Activated naive CD8-positive, alpha-beta T cell treated with anti-CD3 and anti-CD28 coated beads for 36 hours (primary cell): ENCODE data around the gene STX2. TPM values are rescaled to one million over a fixed set of nuclear protein-coding genes. Genes with fewer than 3 reads are reported as not detected.
"Not testable (repeated sequence)": the region's sequence is repeated elsewhere in the genome, so short reads cannot be mapped to it uniquely, and the experiment has no call there.

Experiments
- DNase-seq: peaks from one replicate; pipeline ENCODE4 v3.0.0; 2021
- H3K27ac Mint-ChIP-seq: one replicate; pipeline ENCODE4 v1.8.0; 2022; ENCODE audit warnings: mild to moderate bottlenecking, moderate library complexity, mixed read lengths
- H3K27me3 Mint-ChIP-seq: one replicate; pipeline ENCODE4 v1.8.0; 2022; ENCODE audit warnings: mild to moderate bottlenecking, mixed read lengths
- H3K36me3 Mint-ChIP-seq: one replicate; pipeline ENCODE4 v1.8.0; 2021; ENCODE audit warnings: mild to moderate bottlenecking, mixed read lengths
- H3K4me1 Mint-ChIP-seq: one replicate; pipeline ENCODE4 v1.8.0; 2021; ENCODE audit warnings: mixed read lengths
- H3K4me3 Mint-ChIP-seq: one replicate; pipeline ENCODE4 v1.8.0; 2022; ENCODE audit warnings: mild to moderate bottlenecking, moderate library complexity, mixed read lengths
- H3K9me3 Mint-ChIP-seq: one replicate; pipeline ENCODE4 v1.8.0; 2022; ENCODE audit warnings: mixed read lengths
- total RNA-seq, 2 experiments: library from RNA; stranded (reverse); gene quantifications; one replicate each; pipeline ENCODE4 v1.2.3, GENCODE V29; 2021

Gene STX2
- total RNA-seq, 2 experiments from 2014 or later = 13.8 to 14.0 TPM

GRCh38 chr12:130783110-130783715 lies 55.8 kb downstream of the STX2 start:
- no peak for DNase-seq
- Mint-ChIP-seq H3K27ac (no peak overlapping the region), H3K4me3 (no peak overlapping the region), H3K9me3 (peaks cover 9% of the 10 kb centered on the region), H3K36me3 (peaks cover 47% of the 10 kb centered on the region), H3K27me3 (peaks cover 4% of the 10 kb centered on the region), H3K4me1 (no peaks in the 10 kb centered on the region)

- DNase-seq, H3K27me3 Mint-ChIP-seq, H3K9me3 Mint-ChIP-seq, H3K4me1 Mint-ChIP-seq, H3K4me3 Mint-ChIP-seq, H3K27ac Mint-ChIP-seq: not testable (repeated sequence)
- peaks cover 38% of the 10 kb centered on the region for H3K36me3 Mint-ChIP-seq
Measured at GRCh38 chr12:130782245-130782644, 56.8 kb downstream of the STX2 start.

GRCh38 chr12:130780880-130781575 lies 58.0 kb downstream of the STX2 start:
- no peak overlapping the region for H3K27ac Mint-ChIP-seq
- no peak overlapping the region for H3K4me3 Mint-ChIP-seq
- DNase-seq = no peak
- H3K27me3 Mint-ChIP-seq = peaks cover 9% of the 10 kb centered on the region
- peaks cover 7% of the 10 kb centered on the region for H3K9me3 Mint-ChIP-seq
- H3K4me1 Mint-ChIP-seq = peaks cover 6% of the 10 kb centered on the region
- H3K36me3 Mint-ChIP-seq = peaks cover 29% of the 10 kb centered on the region

GRCh38 chr12:130780325-130780724 lies 58.7 kb downstream of the STX2 start:
- H3K27ac Mint-ChIP-seq = no peak overlapping the region
- H3K36me3 Mint-ChIP-seq = peaks cover 25% of the 10 kb centered on the region
- H3K4me3 Mint-ChIP-seq = no peak overlapping the region
- no peak for DNase-seq
- H3K27me3 Mint-ChIP-seq = peaks cover 16% of the 10 kb centered on the region
- peaks cover 7% of the 10 kb centered on the region for H3K9me3 Mint-ChIP-seq
- H3K4me1 Mint-ChIP-seq = peaks cover 13% of the 10 kb centered on the region

GRCh38 chr12:130778776-130779175 lies 60.3 kb downstream of the STX2 start:
- Mint-ChIP-seq H3K27ac (no peak overlapping the region), H3K9me3 (no peaks in the 10 kb centered on the region), H3K4me1 (peaks cover 13% of the 10 kb centered on the region), H3K4me3 (no peak overlapping the region), H3K36me3 (peaks cover 10% of the 10 kb centered on the region), H3K27me3 (peaks cover 29% of the 10 kb centered on the region)
- no peak for DNase-seq

- Mint-ChIP-seq H3K4me1 (peaks cover 13% of the 10 kb centered on the region), H3K27me3 (peaks cover 35% of the 10 kb centered on the region), H3K27ac (no peak overlapping the region), H3K4me3 (peak overlapping the region; percentile 65), H3K9me3 (no peaks in the 10 kb centered on the region), H3K36me3 (peaks cover 2% of the 10 kb centered on the region)
- no peak for DNase-seq
Measured at GRCh38 chr12:130776857-130777339, 62.2 kb downstream of the STX2 start.

- H3K36me3 Mint-ChIP-seq = peaks cover 2% of the 10 kb centered on the region
- peaks cover 13% of the 10 kb centered on the region for H3K4me1 Mint-ChIP-seq
- H3K27me3 Mint-ChIP-seq = peaks cover 36% of the 10 kb centered on the region
- H3K27ac Mint-ChIP-seq = no peak overlapping the region
- peak overlapping the region; percentile 65 for H3K4me3 Mint-ChIP-seq
- no peaks in the 10 kb centered on the region for H3K9me3 Mint-ChIP-seq
- peak; percentile 75 for DNase-seq
Measured at GRCh38 chr12:130775953-130776856, 62.8 kb downstream of the STX2 start.

GRCh38 chr12:130770413-130771028 lies 68.5 kb downstream of the STX2 start:
- Mint-ChIP-seq H3K36me3 (no peaks in the 10 kb centered on the region), H3K27me3 (peaks cover 25% of the 10 kb centered on the region), H3K27ac (no peak overlapping the region), H3K9me3 (no peaks in the 10 kb centered on the region), H3K4me3 (no peak overlapping the region), H3K4me1 (peaks cover 2% of the 10 kb centered on the region)
- DNase-seq = no peak

GRCh38 chr12:130768120-130768519 lies 70.9 kb downstream of the STX2 start:
- no peak overlapping the region for H3K4me3 Mint-ChIP-seq
- DNase-seq = no peak
- H3K9me3 Mint-ChIP-seq = no peaks in the 10 kb centered on the region
- H3K27ac Mint-ChIP-seq = no peak overlapping the region
- no peaks in the 10 kb centered on the region for H3K36me3 Mint-ChIP-seq
- H3K27me3 Mint-ChIP-seq = peaks cover 6% of the 10 kb centered on the region
- H3K4me1 Mint-ChIP-seq = no peaks in the 10 kb centered on the region

- no peak overlapping the region for H3K4me3 Mint-ChIP-seq
- H3K4me1 Mint-ChIP-seq = peaks cover 5% of the 10 kb centered on the region
- no peaks in the 10 kb centered on the region for H3K9me3 Mint-ChIP-seq
- DNase-seq = no peak
- peaks cover 4% of the 10 kb centered on the region for H3K27me3 Mint-ChIP-seq
- H3K36me3 Mint-ChIP-seq = no peaks in the 10 kb centered on the region
- H3K27ac Mint-ChIP-seq = no peak overlapping the region
Measured at GRCh38 chr12:130766470-130766869, 72.6 kb downstream of the STX2 start.

GRCh38 chr12:130765186-130765659 lies 73.8 kb downstream of the STX2 start:
- H3K4me3 Mint-ChIP-seq = no peak overlapping the region
- no peak for DNase-seq
- H3K9me3 Mint-ChIP-seq = no peaks in the 10 kb centered on the region
- no peaks in the 10 kb centered on the region for H3K27me3 Mint-ChIP-seq
- H3K4me1 Mint-ChIP-seq = peaks cover 15% of the 10 kb centered on the region
- no peak overlapping the region for H3K27ac Mint-ChIP-seq
- H3K36me3 Mint-ChIP-seq = no peaks in the 10 kb centered on the region

GRCh38 chr12:130764475-130765185 lies 74.4 kb downstream of the STX2 start:
- Mint-ChIP-seq H3K27me3 (no peaks in the 10 kb centered on the region), H3K36me3 (no peaks in the 10 kb centered on the region), H3K27ac (no peak overlapping the region), H3K9me3 (no peaks in the 10 kb centered on the region), H3K4me3 (no peak overlapping the region), H3K4me1 (peaks cover 20% of the 10 kb centered on the region)
- DNase-seq = peak; percentile 56

- no peak overlapping the region for H3K27ac Mint-ChIP-seq
- H3K27me3 Mint-ChIP-seq = no peaks in the 10 kb centered on the region
- H3K4me3 Mint-ChIP-seq = no peak overlapping the region
- no peaks in the 10 kb centered on the region for H3K36me3 Mint-ChIP-seq
- H3K9me3 Mint-ChIP-seq = no peaks in the 10 kb centered on the region
- peaks cover 20% of the 10 kb centered on the region for H3K4me1 Mint-ChIP-seq
- no peak for DNase-seq
Measured at GRCh38 chr12:130764073-130764472, 75.0 kb downstream of the STX2 start.

GRCh38 chr12:130762319-130762675 lies 76.8 kb downstream of the STX2 start:
- H3K4me1 Mint-ChIP-seq = peaks cover 20% of the 10 kb centered on the region
- no peaks in the 10 kb centered on the region for H3K27me3 Mint-ChIP-seq
- no peaks in the 10 kb centered on the region for H3K36me3 Mint-ChIP-seq
- no peak overlapping the region for H3K4me3 Mint-ChIP-seq
- H3K9me3 Mint-ChIP-seq = no peaks in the 10 kb centered on the region
- no peak for DNase-seq
- H3K27ac Mint-ChIP-seq = no peak overlapping the region
